ENCODE data around the gene CHST8.
A peak's percentile ranks its signal among the peaks of the same experiment; 100 is the strongest.
"Not testable (repeated sequence)": the region's sequence is repeated elsewhere in the genome, so short reads cannot be mapped to it uniquely, and the experiment has no call there.

The CHST8 gene, protein sequence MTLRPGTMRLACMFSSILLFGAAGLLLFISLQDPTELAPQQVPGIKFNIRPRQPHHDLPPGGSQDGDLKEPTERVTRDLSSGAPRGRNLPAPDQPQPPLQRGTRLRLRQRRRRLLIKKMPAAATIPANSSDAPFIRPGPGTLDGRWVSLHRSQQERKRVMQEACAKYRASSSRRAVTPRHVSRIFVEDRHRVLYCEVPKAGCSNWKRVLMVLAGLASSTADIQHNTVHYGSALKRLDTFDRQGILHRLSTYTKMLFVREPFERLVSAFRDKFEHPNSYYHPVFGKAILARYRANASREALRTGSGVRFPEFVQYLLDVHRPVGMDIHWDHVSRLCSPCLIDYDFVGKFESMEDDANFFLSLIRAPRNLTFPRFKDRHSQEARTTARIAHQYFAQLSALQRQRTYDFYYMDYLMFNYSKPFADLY

GRCh38 chr19:33621811-33622504 is at the start of gene CHST8:
CHST8 (plus strand) TSS chr19:33621953; CDS start chr19:33689262, 67,309 bp downstream.
- peak; percentile 37 for DNase-seq (ENCODE audit: low read depth)

GRCh38 chr19:33572929-33573328 is 48.8 kb upstream of the CHST8 start:
- DNase-seq (ENCODE audit: low read depth), result no peak

DNA sequence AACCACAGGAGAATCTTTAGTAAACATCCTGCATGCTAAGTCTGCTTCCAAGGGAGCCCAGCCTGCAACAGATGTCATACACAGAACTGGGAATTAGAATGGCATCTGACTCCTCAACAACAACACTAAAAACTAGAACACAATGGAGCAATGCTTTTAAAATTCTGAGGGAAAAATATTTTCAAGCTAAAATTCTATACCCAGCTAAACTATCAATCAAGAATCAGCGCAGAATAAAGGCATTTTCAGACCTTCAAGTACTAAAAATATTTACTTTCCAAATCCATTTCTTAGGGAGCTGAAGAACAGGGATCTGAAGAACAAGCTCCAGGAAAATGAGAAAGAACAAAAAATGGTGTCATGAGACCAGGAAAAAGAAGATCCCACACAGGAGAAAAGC is 46.9 kb upstream of the CHST8 start:
- DNase-seq (ENCODE audit: low read depth), result no peak

- DNase-seq (ENCODE audit: low read depth), result no peak
Observed at GRCh38 chr19:33578697-33579096, 43.1 kb upstream of the CHST8 start.

DNA sequence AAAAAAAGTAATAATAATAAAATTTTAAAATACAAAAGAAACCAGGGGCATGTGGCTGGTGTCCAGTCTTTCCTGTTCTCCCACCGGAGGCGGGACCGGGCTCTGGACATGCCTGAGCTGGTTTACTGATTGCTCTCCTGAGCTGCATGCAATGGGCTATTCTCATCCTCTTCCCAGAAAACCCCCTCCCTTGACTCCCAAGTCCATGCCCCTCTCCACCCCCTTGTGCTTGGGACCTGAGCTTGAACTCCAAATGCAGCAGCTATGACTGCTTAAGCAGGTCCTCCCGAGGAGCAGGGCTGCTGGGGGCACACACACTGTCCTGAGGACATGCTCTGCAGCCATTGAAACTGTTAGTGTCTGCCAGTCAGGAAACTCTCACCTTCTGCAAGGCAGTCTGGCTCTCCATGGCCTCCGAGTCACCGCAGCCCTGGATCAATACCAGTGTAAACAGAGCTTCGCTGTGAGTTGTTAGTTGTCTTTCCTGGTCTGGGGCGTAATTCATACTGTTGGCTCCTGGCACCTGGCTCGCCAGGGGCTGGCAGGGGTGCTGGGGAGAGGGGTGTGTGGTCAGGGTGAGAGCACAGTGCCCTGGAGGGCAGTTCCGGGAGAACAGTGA is 41.6 kb upstream of the CHST8 start:
- DNase-seq (ENCODE audit: low read depth), result no peak

- DNase-seq (ENCODE audit: low read depth), result no peak
Observed at GRCh38 chr19:33580645-33581037, 41.1 kb upstream of the CHST8 start.

DNA sequence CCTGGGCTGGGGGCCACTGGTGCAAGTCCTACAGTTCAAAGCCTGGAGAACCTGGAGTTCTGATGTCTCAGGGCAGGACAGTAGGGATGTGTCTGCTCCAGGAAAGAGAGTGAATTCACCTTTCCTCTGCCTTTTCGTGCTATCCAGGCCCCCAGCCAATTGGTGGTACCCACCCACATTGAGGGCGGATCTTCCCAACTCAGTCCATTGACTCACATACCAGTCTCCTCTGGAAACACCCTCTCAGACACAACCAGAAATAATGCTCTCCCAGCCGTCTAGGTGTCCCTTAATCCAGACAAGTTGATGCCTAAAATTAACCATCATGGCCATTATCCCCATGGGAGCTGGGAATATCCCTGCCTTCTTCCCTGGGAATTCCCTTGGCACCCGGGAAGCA is 38.8 kb upstream of the CHST8 start:
- no peak for DNase-seq (ENCODE audit: low read depth)

DNA sequence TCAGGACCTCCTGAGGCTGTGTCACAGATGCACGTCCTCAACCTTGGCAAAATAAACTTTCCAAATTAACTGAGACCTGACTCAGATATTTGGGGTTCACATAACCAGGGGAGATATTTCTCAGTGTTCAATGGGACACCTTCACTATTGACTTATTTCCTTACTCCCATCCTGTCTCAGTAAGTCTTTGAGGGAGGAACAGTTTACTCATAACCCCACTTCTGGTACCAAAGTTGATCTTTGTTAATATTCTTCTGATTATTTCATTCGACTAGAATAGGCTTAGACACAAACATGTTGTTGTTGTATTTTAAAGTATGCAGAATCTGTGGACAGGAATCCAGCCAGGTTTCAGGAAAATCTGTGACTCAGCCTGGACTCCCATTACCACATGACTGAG is 34.6 kb upstream of the CHST8 start:
- no peak for DNase-seq (ENCODE audit: low read depth)

DNA sequence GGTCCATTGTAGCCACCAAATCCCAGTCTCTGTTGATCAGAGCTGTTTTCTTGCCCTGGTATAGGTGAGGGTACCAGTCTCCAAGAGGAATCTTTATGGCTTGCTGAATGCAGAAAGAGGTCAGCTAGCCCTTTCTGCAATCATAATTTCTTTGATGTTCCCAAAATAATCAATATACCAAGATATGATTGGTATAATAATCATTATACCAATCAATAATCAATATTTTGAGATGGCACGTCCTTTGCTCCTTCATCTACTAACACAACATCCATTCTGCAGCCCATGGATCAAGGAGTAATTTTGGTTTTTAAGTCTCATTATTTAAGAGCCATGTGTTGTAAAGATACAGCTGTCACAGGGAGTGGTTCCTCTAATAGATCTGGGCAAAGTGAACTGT is 31.5 kb upstream of the CHST8 start:
- DNase-seq (ENCODE audit: low read depth), result no peak

DNA sequence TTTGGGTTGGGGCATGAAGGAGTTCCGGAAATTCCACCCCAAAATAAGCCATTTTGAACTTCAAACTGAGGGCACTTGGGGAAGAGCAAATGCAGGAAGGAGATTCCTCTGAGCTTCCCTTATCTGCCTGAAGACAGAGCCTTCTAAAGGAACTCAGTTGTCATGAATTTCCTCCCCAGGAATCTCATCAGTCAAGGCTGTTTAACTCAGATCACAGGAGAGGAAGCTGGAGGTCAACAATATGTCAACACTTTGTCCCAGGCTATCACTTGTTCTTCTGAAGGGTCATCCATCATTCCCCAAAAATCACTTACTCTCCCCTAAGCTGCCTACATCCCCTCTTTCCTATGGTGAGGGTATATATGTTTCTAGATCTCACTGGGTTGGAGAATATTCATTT is 26.0 kb upstream of the CHST8 start:
- DNase-seq (ENCODE audit: low read depth), result no peak

DNA sequence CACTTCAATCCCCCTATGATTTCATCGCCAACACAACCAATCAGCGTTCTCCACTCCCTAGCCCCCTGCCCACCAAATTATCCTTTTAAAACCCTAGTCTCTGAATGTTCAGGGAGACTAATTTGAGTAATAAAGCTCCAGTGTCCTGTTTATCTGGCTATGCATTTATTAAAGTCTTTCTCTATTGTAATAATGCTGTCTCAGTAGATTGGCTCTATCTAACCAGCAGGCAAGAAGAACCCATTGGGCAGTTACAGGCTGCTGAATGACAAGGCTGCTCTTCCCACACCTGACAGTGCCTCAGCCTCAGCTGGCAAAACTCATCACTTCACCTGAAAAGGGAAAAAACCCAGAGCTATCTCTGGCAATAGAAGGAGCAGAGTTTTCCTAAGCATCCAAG is 20.2 kb upstream of the CHST8 start:
- DNase-seq (ENCODE audit: low read depth), result no peak

- no peak for DNase-seq (ENCODE audit: low read depth)
Observed at GRCh38 chr19:33602576-33603204, 19.1 kb upstream of the CHST8 start.

GRCh38 chr19:33603377-33603776 is 18.4 kb upstream of the CHST8 start:
- no peak for DNase-seq (ENCODE audit: low read depth)

DNA sequence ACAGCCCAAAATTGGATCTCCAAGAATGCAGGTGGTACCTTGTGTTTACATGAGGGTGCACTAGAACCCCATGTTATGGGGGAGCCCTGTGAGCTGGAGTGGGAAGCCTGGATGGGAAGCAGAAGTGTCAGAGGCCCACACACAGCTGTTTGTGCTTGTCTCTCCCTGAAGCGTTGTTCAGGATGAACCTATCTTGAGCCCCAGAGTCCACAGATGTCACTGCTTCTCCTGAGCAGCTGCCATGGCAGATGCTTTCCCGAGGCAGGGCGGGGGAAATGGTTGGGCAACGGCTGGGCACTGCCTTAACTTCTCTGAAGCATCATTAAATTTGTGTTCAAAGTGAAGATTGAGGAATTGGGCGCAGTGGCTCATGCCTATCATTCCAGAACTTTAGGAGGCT is 17.1 kb upstream of the CHST8 start:
- no peak for DNase-seq (ENCODE audit: low read depth)

DNA sequence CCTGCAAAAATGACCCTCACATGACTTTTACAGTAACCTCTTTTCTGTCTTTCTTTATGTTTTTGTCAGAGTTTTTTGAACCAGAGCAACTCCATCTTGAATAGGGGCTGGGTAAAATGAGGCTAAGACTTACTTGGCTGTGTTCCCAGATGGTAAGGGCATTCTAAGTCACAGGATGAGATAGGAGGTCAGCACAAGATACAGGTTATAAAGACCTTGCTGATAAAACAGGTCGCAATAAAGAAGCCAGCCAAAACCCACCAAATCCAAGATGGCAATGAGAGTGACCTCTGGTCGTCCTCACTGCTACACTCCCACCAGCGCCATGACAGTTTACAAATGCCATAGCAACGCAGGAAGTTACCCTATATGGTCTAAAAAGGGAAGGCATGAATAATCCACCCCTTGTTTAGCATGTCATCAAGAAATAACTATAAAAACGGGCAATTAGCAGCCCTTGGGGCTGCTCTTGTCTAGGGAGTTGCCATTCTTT is 15.9 kb upstream of the CHST8 start:
- not testable (repeated sequence) for DNase-seq (ENCODE audit: low read depth)

DNA sequence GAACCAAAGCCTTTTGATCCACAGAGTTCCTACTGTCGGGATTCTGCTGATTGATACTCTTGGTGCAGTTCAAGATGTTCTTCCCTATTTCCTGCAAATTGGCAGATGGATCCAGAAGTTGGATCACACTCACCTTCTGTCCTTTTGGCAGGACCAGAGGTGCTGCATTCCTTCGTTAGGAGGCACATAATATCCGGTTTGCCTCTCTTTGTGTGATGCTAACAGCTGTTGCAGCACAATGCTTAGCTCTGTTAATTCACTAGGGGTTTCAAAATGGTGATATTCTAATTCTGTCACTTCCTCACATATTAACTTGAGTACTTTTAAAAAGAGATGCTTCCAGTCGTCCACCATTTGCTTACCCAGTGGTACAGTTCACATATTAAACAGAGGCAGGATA is 15.2 kb upstream of the CHST8 start:
- no peak for DNase-seq (ENCODE audit: low read depth)

DNA sequence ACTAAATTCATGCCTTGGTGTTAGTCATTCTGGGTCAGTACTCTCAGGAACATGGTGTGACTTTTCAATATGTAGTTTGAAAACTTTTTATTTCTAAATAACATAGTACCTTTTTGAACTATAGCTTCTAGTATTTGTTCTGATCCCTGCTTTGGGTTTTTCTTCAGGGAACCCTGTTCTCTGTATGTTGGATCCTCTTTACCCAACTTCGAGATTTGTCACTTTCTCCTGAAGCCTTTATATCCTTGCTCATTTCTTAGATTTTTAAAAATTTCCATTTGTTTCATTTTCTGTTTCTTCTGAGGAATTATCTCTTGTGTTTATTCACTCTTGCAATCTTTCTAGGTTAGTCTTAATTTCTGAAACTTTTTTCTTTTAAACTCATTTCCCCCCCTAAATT is 12.4 kb upstream of the CHST8 start:
- DNase-seq (ENCODE audit: low read depth), result no peak

DNA sequence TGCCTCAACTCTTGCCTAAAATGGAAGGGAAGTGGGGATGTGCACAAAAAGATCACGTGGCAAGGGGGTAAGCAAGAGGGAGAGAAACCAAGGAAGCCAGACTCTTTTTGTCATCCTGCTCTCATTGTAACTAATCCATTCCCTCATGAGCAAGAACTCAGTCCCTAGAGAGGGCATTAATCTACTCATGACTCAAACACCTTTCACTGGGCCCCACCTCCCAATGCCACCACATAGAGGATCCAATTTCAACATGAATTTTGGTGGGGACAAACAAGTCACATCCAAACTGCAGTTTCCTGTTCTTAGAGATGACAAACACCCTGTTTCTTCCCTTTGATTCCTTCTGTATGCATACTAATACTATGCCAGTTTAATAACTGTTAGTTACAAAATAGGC is 11.2 kb upstream of the CHST8 start:
- no peak for DNase-seq (ENCODE audit: low read depth)

DNA sequence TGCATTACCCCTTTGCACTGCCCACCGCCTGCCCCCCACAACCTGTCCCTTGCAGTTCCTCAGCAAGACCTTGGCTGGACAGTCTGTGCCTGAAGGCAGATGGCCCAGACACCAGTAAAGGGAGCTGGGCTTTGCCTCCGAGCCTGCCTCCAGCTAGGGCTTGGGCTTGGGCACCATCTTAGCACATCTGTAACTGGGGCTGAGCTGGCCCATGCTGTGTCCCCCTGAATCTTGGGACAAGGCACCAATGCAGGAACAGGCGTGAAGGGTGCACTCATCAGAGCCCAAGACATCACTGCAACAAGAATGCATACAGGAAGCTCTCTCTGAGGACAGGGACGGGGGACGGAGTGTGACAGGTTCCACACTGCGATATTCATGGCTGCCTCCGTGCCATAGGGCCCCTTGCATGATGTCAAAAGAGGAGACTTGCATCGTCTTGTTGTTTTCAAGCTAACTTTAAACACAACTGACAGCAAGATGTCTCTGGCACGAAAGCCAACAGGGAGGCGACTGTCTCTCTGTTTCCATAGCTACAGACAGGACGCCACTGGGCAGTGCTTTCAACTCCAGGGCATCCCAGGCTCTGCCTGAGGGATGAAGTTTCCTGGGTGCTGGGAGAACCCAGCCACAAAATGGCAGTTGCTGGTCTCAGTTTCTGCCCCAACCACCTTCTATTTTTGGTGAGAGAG is 8.7 kb upstream of the CHST8 start:
- DNase-seq (ENCODE audit: low read depth), result no peak

DNA sequence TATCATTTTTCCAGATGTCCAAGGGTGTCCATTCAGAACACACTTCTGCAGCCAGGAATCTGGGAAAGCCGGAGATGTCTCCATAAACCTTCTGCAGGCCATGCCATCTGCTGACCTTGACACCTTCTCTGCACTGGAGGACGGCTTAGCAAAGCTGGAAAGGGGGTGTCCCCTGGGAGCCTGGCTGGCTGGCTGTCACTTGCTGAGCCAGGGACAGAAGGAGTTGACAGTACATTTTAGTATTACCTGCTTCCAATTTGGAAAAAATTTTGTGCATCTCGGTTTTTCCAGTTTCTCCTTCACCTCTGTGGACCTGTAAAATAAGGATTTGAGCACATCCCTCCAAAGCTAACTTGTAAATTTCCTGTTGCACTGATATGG is 8.1 kb upstream of the CHST8 start:
- DNase-seq (ENCODE audit: low read depth), result no peak

DNA sequence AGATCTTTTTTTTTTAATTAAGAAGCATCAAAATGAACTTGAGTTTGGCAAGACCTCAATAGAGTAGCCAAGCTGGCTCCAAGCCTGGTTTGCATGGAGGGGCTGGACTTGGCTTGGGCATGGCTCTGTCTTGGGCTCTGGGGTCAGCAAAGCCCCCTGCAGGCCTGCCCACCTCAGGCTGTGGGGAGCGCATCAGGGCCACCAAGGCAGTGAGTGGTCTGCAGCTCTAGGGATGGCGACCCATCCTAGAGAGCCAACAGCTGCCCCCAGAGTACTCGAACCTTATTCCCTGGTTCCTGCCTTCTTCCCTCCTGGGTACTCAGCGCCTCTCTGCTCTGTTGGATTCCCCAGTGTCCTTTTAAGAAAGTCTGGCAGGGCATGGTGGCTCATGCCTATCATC is 5.4 kb upstream of the CHST8 start:
- DNase-seq (ENCODE audit: low read depth), result no peak

DNA sequence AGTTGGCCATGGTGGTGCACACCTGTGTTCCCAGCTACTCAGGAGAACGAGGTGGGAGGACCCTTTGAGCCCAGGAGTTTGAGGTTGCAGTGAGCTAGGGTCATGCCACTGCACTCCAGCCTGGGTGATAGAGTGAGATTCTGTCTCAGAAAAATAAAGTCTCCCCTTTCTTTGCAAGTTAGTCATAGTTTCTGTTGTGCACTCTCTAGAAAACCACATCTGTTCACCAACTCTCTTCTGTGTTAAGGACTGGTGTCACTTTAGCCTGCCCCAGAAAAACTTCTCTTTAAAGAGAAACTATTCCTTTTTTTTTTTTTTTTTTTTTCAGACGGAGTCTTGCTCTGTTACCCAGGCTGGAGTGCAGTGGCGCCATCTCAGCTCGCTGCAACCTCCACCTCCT is 4.9 kb upstream of the CHST8 start:
- no peak for DNase-seq (ENCODE audit: low read depth)
